ENCODE data around the gene DLGAP4.

DNA sequence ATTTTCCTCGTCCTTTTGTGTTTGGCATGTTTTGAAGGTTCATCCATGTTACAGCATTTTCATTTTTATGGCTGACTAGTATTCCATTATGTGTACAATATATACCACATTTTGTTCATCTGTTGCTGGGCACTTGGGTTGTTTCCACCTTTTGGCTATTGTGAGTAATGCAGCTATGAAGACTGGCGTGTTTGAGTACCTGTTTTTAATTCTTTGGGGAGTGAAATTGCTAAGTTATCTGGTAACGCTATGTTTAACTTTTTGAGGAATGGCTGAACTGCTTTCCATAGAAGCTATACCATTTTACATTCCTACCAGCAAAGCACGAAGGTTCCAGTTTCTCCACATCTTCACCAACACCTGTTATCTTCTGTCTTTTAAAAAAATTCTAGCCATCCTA lies 198.2 kb downstream of the DLGAP4 start:
- TF ChIP-seq POLR2A (IDR thresholded peaks at IDR 0.05) = no peak
- TF ChIP-seq, protein P1, sequence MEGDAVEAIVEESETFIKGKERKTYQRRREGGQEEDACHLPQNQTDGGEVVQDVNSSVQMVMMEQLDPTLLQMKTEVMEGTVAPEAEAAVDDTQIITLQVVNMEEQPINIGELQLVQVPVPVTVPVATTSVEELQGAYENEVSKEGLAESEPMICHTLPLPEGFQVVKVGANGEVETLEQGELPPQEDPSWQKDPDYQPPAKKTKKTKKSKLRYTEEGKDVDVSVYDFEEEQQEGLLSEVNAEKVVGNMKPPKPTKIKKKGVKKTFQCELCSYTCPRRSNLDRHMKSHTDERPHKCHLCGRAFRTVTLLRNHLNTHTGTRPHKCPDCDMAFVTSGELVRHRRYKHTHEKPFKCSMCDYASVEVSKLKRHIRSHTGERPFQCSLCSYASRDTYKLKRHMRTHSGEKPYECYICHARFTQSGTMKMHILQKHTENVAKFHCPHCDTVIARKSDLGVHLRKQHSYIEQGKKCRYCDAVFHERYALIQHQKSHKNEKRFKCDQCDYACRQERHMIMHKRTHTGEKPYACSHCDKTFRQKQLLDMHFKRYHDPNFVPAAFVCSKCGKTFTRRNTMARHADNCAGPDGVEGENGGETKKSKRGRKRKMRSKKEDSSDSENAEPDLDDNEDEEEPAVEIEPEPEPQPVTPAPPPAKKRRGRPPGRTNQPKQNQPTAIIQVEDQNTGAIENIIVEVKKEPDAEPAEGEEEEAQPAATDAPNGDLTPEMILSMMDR (IDR thresholded peaks at IDR 0.05) = no peak
